DND-41 (cell line): Measurements from ENCODE around the gene TMEM54.

Experiments used
- CTCF ChIP-seq: IDR thresholded peaks from 2 replicates; pipeline ENCODE4 v1.5.1; 2012; ENCODE audit warnings: borderline replicate concordance, low read length, moderate library complexity, mild to moderate bottlenecking; ENCODE audit not compliant: poor library complexity, severe bottlenecking; ENCODE audit errors: extremely low read depth
- EZH2 ChIP-seq: IDR thresholded peaks from 3 replicates; pipeline ENCODE4 v1.6.1; 2012; ENCODE audit warnings: borderline replicate concordance, low read depth, mild to moderate bottlenecking, moderate library complexity, low read length, inconsistent platforms; ENCODE audit not compliant: severe bottlenecking

- TF ChIP-seq CTCF (no peak), EZH2 (no peak)
These were observed 3.0 kb upstream of the TMEM54 start for GRCh38 chr1:32903991-32904785.
